ENCODE results near the gene ZMIZ2.
"Not testable (repeated sequence)": the region's sequence is repeated elsewhere in the genome, so short reads cannot be mapped to it uniquely, and the experiment has no call there.

ZMIZ2 gene, protein sequence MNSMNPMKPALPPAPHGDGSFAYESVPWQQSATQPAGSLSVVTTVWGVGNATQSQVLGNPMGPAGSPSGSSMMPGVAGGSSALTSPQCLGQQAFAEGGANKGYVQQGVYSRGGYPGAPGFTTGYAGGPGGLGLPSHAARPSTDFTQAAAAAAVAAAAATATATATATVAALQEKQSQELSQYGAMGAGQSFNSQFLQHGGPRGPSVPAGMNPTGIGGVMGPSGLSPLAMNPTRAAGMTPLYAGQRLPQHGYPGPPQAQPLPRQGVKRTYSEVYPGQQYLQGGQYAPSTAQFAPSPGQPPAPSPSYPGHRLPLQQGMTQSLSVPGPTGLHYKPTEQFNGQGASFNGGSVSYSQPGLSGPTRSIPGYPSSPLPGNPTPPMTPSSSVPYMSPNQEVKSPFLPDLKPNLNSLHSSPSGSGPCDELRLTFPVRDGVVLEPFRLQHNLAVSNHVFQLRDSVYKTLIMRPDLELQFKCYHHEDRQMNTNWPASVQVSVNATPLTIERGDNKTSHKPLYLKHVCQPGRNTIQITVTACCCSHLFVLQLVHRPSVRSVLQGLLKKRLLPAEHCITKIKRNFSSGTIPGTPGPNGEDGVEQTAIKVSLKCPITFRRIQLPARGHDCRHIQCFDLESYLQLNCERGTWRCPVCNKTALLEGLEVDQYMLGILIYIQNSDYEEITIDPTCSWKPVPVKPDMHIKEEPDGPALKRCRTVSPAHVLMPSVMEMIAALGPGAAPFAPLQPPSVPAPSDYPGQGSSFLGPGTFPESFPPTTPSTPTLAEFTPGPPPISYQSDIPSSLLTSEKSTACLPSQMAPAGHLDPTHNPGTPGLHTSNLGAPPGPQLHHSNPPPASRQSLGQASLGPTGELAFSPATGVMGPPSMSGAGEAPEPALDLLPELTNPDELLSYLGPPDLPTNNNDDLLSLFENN

DNA sequence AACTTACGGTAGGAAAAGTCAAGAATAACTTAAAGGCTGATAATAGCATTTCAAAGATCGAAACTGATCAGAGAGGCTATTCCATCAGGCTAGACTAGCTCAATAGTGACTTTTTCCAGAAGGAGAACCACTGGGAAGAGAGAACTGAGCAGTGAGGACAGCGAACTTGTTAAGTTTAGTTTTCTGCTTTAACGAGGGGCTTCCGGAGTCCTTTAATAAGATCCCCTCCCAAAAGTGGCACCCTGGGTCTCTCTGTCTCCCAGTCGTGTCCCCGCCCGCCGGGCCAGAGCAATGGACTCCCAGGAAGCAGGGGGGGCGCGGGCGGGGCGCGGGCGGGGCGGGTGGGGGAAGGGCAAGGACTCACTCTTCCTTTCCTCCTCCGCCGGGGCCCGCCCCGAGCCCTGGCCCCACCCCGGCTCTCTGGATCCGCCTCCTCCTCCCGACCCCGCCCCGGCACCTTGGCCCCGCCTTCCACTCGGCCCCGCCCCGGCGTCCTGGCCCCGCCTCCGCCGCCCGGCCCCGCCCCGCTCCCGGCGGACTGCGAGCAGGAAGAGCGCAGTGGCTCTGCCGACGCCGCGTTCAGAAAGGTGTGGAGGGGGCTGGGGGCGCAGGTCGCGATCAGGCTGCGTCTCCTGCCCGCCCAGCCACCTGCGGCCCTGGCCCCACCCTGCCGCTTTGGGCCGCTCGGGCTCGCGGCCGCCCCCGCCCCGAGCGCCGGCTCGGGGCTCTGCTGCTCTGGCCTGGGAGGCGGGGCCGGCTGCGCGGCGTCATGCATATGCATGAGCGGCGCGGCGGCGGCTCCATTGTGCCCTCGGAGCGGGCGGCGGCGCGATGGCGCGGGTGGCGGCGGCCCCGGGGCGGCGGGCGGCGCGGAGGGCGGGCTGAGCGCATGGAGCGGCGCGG is at the start of gene ZMIZ2:
Gene ZMIZ2 (plus strand): TSS at position 803 of the 903 bp plus-strand sequence. CDS start 7,403 bp downstream, outside the sequence.
- DNase-seq = peak; percentile 90

DNA sequence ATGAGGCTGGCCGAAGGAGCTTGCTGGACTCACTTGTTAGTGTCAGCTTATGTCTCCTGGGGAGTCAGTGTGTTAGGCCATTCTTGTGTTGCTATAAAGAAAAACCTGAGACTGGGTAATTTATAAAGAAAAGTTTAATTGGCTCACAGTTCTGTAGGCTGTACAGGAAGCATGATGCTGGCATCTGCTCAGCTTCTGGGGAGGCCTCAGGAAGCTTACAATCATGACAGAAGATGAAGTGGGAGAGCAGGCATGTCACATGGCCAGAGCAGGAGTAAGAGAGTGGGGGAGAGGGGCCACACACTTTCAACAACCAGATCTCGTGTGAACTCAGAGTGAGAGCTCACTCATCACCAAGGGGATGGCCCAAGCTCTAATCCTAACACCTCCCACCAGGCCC is 49.0 kb upstream of the ZMIZ2 start:
- DNase-seq = not testable (repeated sequence)

DNA sequence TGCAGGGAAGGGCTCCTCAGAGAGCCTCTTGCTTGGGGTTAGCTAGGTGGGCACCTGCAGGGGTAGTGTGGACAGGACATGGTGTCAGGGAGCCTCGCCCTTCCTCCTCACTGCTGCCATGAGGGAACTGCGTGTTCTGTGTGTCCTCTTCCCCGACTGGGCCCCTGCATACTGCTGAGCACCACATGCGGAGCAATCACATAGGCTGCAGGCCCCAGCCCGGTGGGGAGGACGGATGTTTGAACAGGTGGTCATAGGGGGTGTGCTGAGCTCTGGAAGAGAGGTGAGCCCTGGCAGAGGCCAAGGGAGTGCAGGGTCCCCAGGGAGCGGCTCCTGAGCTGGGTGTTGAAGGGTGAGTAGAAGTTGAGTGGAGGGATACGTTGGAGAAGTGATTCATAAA is 48.3 kb upstream of the ZMIZ2 start:
- DNase-seq = no peak

DNA sequence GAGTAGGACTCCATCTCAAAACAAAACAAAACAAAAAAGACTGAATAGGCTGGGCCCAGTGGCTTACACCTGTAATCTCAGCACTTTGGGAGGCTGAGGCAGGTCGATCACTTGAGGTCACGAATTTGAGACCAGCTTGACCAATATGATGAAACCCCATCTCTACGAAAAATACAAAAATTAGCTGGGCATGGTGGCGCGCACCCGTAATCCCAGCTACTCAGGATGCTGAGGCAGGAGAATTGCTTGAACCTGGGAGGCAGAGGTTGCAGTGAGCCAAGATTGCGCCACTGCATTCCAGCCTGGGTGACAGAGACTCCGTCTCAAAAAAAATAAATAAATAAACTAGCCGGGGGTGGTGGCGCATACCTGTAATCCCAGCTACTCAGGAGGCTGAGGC is 45.3 kb upstream of the ZMIZ2 start:
- not testable (repeated sequence) for DNase-seq

DNA sequence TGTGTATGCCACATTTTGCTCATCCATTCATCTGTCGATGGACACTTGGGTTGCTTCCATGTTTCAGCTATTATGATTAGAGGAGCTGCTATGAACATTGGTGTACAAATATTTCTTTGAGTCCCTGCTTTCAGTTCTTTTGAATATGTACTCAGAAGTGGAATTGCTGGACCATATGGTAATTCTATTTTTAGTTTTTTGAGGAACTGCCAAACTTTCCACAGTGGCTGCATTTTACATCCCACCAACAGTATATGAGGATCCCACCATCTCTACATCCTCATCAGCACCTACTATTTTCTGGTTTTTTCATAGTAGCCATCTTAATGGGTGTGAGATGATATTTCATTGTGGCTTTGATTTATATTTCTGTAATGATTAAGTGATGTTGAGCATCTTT is 44.7 kb upstream of the ZMIZ2 start:
- no peak for DNase-seq

DNA sequence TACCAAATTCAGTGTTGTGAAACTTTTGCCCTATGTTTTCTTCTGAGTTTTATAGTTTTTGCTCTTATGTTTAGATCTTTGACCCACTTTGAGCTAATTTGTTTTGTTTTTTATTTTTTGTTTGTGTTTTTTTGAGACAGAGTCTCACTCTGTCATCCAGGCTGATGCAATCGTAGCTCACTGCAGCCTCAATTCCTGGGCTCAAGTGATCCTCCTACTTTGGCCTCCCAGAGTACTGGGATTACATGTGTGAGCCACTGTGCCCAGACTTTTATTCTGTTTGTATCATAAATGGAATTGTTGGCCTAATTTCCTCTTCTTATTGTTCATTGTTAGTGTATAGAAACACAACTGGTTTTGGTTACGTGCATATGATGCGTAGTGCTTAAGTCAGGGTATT is 43.2 kb upstream of the ZMIZ2 start:
- DNase-seq = no peak

DNA sequence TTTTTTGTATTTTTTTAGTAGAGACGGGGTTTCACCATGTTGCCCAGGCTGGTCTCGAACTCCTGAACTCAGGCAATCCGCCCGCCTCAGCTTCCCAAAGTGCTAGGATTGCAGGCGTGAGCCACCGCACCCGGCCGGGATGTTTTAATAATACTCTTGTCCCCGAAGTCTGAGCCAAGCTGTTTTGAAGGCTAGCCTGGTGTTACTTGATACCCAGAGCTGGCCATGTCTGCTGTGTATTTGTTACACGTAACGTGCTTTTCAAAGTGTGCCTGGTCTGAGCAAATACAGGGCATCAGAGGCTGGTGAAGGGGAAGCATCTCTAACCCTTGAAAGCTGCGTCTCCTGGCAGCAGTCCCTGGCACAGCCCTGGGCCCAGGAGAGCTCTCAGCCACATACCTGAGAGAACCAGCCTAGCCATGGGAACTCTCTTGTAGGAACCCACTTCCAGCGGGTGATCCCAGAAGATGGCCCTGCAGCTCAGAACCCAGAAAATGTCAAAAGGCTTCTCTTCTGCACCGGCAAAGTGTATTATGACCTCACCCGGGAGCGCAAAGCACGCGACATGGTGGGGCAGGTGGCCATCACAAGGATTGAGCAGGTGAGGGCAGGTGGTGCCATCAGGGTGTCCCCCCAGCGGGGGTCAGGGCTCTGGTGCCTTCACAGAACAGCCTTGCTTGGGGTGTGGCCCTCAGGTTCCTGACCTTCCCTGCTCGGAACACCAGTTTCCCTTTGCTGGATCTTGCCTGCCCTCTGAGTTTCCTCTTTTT is 41.7 kb upstream of the ZMIZ2 start:
- DNase-seq = no peak

DNA sequence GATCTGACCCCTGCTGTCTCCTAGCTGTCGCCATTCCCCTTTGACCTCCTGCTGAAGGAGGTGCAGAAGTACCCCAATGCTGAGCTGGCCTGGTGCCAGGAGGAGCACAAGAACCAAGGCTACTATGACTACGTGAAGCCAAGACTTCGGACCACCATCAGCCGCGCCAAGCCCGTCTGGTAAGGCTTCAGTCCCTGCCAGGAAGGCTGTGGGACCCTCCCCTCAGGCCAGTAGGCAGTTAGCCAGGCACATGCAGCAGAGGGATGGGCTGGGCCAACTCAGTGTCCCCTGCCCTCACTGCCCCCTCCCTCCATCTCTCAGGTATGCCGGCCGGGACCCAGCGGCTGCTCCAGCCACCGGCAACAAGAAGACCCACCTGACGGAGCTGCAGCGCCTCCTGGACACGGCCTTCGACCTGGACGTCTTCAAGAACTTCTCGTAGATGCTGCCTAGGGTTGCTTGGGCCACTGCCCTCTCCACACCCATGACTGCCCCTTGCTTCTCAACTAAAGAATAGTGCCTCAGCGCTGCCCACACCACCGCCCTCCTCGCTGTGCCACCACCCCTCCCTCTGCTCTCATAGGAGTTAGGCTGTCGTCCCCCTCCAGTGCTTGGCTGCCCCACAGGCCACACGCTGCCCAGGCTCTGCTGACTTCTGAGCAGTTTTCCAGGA is 41.0 kb upstream of the ZMIZ2 start:
- no peak for DNase-seq

DNA sequence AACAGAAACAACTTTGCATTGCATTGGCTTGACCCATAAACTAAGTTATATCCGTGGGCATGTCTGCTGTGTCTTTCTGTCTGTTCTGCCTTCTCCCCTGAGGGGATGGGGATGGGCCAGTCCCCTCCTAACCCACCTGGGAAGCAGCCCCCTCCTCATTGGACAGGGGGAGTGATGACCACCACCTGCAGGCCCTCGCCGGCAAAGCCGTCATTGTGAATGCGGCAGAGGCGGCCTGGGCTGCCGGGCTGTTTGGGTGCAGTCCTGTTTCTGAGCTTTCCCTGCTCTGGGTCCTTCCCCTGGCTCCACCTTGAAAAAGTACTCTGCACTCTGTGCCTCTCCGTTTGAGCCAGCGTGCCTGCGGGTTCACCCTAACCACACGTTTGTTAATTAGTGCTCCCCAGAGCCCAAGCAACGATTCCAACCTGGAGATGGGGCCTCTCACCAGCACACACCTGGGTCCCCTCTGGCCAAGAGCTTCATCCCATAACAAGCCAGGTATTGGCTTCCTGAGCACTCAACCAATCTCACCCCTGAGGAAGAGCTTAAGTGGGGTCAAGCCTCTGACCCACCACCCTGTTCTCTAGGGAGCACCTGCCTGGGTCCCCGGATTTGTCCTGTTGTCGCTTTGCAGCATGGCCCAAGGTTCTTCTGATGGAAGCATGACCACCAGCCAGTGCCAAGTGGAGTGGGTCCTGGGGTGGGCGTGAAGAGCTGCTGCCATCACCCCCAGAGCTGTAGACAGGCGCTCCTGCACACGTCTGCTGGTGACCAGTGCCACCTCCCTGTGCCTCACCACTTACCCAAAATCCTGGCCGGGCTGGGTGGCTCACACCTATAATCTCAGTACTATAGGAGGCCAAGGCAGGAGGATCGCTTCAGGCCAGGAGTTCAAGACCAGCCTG is 39.4 kb upstream of the ZMIZ2 start:
- no peak for DNase-seq

DNA sequence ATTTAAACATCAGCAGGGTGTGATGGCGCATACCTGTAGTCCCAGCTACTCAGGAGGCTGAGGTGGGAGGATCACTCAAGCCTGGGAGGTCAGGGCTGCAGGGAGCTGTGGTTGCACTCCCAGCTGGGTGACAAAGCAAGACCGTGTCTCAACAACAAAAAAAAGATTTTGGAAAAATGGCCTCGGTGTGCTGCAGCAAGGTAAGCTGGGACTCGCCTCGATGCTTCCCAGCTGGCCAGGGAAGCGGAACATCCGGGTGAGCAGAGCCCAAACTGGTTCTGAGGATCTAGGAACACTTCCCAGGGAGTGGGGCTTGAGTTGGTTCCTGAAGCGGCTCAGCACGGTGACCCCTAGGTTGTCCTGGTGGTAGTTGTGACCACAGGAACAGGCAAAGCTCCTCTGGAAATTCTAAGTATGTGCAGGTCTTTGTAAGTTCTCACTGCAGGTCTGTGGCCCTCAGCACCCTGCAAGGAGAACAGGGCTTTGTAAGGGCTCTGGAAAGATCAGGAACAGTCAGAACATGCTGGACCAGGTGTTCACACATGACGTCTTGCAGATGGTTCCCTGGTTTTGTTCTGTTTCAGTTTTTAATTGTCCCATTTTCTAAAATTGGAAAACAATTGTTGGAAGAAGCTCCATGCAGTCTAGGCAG is 38.6 kb upstream of the ZMIZ2 start:
- no peak for DNase-seq

DNA sequence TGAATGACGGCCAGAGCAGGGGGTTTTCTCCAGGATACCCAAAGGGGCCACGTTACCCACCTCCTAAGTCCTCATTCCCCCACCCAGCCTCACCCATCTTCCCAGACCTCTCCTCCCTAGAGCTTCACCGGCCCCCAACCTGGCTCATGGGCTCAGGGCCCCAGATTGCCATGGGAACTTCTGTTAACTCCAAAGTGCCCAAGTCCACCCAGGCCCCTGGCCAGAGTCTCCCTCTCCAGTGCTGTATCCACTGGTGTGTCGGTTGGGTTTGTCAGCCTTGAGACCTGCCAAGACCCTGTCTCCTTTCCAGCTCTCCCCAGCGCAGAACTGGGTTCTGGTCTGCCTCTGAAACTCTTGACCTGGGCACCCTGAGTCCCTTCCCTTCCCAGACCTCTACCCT is 37.1 kb upstream of the ZMIZ2 start:
- no peak for DNase-seq

DNA sequence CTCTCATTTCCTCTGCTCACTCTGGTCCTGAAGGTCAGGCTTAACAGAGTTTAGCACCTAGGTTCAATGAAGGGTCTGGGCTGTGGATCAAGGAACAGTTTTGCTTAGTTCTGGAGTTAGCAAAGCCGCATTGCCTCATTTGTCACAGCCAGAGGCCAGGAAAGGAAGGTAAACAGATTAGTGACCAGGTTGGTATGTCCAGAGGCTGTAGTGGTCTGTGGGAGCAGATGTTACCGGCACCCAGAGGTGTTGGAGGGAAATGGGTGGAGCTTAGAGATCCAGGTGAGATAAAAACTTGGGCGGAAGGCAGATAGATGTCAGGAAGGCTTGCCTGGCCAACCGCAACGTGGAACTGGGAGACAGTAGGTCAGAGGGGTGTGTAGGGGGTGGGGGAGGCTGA is 36.6 kb upstream of the ZMIZ2 start:
- DNase-seq = no peak

DNA sequence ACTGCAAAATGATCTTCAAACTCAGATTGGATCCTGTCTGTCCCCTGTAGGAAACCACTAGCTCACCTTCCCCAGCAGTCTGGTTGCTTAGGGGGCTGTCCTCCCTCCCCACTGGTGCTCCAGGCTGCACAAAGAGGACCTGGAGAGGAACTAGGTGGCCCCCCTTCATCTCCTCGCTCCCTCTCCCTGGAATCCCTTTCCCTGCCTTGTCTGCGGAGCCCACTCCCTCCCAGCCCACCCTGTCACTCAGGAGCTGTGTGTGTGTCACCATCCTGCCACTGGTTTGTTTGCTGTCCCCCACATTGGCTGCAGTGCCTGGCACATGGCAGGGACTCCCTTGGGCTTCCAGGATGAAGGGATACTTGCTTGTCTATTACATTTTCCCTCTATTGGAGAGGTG is 35.5 kb upstream of the ZMIZ2 start:
- no peak for DNase-seq

DNA sequence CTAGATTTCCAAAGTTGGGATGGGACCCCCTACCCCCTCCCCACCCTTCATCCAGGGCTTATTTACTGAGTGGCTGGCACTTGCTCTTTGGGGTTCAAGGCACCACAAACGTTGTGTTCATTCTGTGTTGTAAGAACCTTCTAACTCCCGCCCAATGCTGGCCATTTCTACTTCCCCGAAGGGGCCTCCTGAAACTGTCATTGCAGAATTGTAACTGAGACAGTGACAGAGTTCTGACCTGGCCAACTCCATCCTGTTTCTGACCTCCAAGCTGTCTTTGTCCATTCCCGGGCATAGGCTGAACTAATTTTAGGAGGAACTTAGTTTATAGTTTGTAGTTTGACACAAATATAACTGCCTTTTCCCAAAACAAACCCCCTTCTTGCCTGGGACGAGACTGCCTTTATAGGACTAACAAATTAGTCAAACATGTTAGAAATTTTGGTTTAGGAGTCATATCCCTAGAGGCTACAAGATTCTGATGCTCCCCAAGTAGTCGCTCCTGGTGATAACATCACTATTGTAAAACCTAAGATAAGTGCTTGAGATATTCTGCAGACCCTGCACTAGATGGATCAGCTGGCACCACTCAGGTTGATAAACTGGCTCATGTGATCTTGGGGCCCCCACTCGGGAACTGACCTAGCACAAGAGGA is 34.8 kb upstream of the ZMIZ2 start:
- no peak for DNase-seq

DNA sequence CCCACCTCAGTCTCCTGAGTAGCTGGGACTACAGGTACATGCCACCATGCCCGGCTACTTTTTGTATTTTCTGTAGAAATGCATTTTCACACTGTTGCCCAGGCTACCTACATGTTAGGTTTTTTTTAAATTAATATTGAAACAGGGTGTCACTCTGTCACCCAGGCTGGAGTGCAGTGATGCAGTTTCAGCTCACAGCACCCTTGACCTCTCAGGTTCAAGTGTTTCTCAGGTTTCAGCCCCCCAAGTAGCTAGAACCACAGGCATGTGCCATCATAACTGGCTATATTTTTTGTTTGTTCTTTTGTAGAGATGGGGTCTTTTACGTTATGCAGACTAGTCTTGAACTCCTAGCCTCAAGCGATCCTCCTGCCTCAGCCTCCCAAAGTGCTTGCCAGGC is 32.4 kb upstream of the ZMIZ2 start:
- DNase-seq = no peak

DNA sequence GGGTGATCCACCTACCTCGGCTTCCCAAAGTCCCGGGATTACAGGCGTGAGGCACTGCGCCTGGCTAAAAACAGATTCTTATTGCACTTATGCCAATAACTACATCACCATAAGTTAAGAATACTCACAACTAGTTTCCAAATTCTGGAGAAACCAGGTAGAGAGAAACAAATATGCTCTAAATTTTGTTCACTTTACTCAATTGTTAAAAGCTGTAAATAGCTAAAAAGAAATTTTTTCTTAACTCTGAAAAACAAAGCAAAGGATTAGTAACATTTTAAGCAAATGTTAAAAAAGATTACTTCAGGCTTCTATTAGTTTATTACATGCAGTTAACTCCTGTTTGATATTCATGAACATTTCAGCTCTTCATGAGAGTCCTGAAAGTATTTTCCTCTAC is 28.3 kb upstream of the ZMIZ2 start:
- DNase-seq = no peak

DNA sequence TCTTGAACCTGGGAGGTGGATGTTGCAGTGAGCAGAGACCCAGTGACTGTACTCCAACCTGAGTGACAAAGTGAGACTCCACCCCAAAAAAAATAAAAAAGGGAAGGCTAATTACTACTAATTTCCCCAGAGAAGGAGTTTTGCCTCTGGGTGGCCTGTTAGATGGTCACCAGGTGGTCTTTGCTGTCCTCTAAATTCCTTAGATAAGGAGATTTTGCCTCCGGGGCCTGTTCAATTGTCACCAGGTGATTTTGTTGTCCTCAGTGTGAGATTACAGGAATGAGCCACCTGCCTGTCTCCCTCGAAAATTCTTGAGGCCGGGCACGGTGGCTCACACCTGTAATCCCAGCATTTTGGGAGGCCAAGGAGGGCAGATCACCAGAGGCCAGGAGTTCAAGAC is 24.4 kb upstream of the ZMIZ2 start:
- no peak for DNase-seq

DNA sequence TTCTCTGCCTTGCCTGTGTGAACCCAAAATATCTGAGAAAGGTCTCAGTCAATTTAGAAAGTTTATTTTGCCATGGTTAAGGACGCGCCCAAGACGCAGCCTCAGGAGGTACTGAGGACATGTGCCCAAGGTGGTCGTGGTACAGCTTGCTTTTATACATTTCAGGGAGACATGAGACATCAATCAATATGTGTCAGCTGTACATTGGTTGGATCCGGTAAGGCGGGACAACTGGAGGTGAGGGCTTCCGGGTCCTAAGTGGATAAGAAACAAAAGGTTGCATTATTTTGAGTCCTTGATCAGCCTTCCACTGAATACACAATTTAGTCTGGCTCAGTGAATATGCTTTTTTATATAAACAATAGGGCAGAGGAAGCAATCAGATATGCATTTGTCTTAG is 22.4 kb upstream of the ZMIZ2 start:
- not testable (repeated sequence) for DNase-seq

Data from stimulated activated CD4-positive, alpha-beta T cell treated with anti-CD3 and anti-CD28 coated beads, Interleukin-4, amount 100 ng/mL, for 24 hours (primary cell).